ENCODE measurements around the gene KRTAP27-1.

- TF ChIP-seq HDGF (IDR thresholded peaks at IDR 0.05): no peak
- TF ChIP-seq, protein P1, sequence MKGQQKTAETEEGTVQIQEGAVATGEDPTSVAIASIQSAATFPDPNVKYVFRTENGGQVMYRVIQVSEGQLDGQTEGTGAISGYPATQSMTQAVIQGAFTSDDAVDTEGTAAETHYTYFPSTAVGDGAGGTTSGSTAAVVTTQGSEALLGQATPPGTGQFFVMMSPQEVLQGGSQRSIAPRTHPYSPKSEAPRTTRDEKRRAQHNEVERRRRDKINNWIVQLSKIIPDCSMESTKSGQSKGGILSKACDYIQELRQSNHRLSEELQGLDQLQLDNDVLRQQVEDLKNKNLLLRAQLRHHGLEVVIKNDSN (IDR thresholded peaks at IDR 0.05; ENCODE audit: borderline replicate concordance, extremely low read length, insufficient read depth, low read depth, low read length): no peak
- no peak for TF ChIP-seq BMI1 (IDR thresholded peaks at IDR 0.05; ENCODE audit: borderline replicate concordance)
- TF ChIP-seq ELK1 (IDR thresholded peaks at IDR 0.05; ENCODE audit: low read depth, low read length): no peak
- no peak for TF ChIP-seq EZH2 (IDR thresholded peaks at IDR 0.05; ENCODE audit: borderline replicate concordance, control insufficient read depth, low read depth, low read length)
- TF ChIP-seq CTCF (IDR thresholded peaks at IDR 0.05 in 2 of 3, conservative IDR thresholded peaks at IDR 0.05 in 1 of 3; ENCODE audit: control insufficient read depth in 2 of 3, extremely low read depth in 1 of 3, insufficient read depth in 1 of 3, low read depth in 3 of 3, low read length in 3 of 3): no peak
- TF ChIP-seq SP1 (IDR thresholded peaks at IDR 0.05; ENCODE audit: low read depth, low read length): no peak
- TF ChIP-seq TCF7 (IDR thresholded peaks at IDR 0.05; ENCODE audit: borderline replicate concordance): no peak
- TF ChIP-seq CREB1 (IDR thresholded peaks at IDR 0.05; ENCODE audit: low read depth): no peak
Measured at GRCh38 chr21:30337772-30338171, 278 bp upstream of the KRTAP27-1 start.

All from GM12878 (cell line).